GM10248 (cell line): Measurements from ENCODE around the gene USP10.

ENCODE experiments used
- CTCF ChIA-PET: fragments of 300-600 bp; sonication (Branson Sonifier 250); formaldehyde crosslinking; extraction: SDS; loops from one replicate; lab custom pipeline; 2021; ENCODE audit warnings: antibody characterized with exemption; lab: Yijun Ruan, JAX
- POLR2A ChIA-PET: fragments of 350-650 bp; sonication (Branson Sonifier 250); formaldehyde crosslinking; extraction: SDS; loops from one replicate; lab custom pipeline; 2020; ENCODE audit warnings: antibody characterized with exemption; lab: Yijun Ruan, JAX
- DNase-seq: peaks from one replicate; pipeline ENCODE4 v3.0.0; 2012; ENCODE audit errors: extremely low spot score
- TF ChIP-seq, protein P1 (sequence below): IDR thresholded peaks from 2 replicates; pipeline ENCODE4 v1.5.1; 2012; ENCODE audit warnings: mild to moderate bottlenecking, low read depth; ENCODE audit errors: extremely low read depth, missing control alignments, control extremely low read depth

USP10 gene

DNA sequence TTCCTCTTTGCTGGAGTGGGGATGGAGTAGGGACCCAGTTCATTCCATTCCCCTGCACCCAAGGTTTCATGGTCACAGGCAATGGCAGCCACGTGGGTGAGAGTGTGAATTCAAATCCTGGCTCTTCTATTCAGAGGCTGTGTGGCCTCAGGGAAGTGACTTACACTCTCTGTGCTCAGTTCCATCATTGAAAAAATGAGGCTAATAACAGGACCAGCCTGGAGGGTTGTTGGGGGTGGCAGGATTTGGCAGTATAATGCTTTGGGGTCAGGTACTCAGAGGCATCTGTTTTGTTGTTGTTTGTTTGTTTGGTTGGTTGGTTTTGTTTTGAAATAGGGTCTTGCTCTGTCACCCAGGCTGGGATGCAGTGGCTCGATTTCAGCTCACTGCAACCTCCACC, 117.8 kb downstream of the USP10 start:
- ChIA-PET POLR2A (no interaction called here), CTCF (no interaction called here)
- no peak for DNase-seq
- TF ChIP-seq, protein P1, sequence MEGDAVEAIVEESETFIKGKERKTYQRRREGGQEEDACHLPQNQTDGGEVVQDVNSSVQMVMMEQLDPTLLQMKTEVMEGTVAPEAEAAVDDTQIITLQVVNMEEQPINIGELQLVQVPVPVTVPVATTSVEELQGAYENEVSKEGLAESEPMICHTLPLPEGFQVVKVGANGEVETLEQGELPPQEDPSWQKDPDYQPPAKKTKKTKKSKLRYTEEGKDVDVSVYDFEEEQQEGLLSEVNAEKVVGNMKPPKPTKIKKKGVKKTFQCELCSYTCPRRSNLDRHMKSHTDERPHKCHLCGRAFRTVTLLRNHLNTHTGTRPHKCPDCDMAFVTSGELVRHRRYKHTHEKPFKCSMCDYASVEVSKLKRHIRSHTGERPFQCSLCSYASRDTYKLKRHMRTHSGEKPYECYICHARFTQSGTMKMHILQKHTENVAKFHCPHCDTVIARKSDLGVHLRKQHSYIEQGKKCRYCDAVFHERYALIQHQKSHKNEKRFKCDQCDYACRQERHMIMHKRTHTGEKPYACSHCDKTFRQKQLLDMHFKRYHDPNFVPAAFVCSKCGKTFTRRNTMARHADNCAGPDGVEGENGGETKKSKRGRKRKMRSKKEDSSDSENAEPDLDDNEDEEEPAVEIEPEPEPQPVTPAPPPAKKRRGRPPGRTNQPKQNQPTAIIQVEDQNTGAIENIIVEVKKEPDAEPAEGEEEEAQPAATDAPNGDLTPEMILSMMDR, result no peak

DNA sequence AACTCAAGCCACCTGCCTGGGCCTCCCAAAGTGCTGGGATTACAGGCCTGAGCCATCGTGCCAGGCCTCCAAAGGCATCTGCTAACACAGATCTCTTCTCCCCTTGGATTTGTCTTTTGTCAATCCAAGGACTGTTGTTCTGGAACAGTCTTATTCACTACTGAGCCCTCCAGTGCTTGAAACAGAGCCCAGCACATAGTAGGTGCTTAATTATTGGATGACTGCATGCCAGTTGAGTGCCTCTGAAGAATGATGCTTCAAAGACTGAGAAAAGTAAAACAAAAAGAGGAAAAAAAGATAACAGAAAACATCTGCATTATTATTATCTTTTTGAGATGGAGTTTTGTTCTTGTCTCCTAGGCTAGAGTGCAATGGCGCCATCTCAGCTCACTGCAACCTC, 118.3 kb downstream of the USP10 start:
- ChIA-PET POLR2A (no interaction called here), CTCF (interaction anchor here (0.9 kb wide), 1 partner anchor 79 kb away, joined by 3 read pairs; no protein-coding TSS in a partner anchor)
- TF ChIP-seq, protein P1, result no peak
- no peak for DNase-seq

DNA sequence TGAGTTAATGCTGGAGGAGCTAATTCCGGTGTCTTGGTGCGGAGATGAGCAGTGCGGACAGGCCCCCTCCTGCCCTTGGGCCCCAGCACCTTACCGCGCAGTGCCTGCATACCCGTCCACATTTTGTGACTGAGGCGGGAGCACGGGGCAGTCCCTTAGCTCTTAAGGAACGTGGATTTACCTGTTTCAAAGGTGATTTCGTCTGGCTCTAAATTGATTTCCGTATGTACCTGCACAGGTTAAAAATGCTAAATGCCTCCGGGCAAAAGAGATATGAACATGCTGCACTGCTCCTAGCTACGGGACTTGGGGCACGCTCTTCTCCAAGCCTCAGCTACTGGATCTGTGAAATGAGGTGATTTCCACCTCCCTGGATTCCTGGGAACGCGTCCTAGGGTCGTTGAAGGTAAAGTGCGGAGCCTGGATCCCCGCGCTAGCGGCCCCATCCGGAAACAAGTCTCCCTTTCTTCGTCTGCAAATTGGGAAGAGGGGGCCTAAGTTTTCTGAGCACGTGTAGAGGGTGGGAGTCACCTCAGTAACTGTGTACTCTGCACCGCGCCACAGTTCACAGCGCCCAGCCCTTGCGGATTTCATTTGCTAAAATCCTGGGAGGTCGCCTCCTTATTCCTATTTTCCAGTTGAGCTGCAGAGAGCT, 119.3 kb downstream of the USP10 start:
- no peak for DNase-seq
- POLR2A ChIA-PET, result no interaction called here
- CTCF ChIA-PET, result interaction anchor here (0.9 to 1.6 kb wide), 2 partner anchors 20 to 80 kb away, joined by 3 to 5 read pairs; no protein-coding TSS in a partner anchor
- TF ChIP-seq, protein P1, result no peak

DNA sequence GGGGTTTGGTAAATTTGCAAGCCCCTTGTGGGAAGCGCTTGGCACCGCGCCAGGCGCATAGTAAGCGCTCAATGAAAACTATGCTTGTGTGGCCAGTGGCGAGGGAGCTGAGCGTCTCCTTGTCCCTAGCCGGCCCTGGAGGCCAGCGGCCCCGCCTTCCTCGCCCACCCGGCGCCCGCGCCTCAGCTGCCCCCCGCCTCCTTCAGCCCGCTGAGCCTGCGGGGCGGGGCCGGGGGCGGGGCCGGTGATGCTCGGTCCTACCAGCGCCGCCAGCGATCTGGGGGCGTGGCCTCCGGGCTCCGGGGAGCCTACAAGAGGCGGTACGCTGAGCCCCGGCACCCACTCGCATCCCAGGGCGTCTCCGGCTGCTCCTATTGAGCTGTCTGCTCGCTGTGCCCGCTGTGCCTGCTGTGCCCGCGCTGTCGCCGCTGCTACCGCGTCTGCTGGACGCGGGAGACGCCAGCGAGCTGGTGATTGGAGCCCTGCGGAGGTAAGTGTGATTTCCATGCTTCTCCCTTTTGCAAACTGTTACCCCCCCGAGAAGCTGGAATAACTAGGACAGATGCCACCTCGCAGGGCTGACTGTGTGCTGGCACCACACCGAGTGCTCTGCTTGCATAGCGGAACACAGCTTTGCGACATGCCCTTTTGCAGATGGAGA, 120.0 kb downstream of the USP10 start, which contains the start of gene CRISPLD2:
CRISPLD2 (plus strand) TSS at position 342 of the 661 bp plus-strand sequence. CDS start 18,511 bp downstream, outside the sequence.
- DNase-seq, result peak; percentile 82
- TF ChIP-seq, protein P1, result no peak
- POLR2A ChIA-PET, result no interaction called here
- CTCF ChIA-PET, result interaction anchor here (1.2 to 1.6 kb wide), 2 partner anchors 19 to 105 kb away, joined by 3 to 5 read pairs; no protein-coding TSS in a partner anchor

DNA sequence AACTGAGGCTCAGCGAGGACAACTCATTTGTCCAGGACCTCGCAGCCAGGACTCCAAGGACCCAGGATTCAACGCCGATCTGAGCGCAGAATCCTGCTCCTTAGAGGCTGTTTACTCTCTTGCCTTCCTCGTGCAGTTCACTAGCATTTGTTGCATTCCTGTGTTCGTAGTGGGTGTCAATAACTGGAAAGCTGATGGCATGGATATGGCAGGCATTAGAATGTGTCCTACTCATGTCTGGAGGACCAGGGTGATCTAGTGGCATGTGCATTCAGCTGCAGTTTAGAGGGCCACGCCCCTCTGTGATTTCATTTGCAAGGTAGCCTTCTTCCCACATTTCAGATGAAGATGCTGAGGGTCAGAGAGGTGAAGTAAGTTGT, 120.5 kb downstream of the USP10 start:
- CTCF ChIA-PET, result interaction anchor here (1.2 to 1.6 kb wide), 2 partner anchors 18 to 105 kb away, joined by 3 to 5 read pairs; no protein-coding TSS in a partner anchor

DNA sequence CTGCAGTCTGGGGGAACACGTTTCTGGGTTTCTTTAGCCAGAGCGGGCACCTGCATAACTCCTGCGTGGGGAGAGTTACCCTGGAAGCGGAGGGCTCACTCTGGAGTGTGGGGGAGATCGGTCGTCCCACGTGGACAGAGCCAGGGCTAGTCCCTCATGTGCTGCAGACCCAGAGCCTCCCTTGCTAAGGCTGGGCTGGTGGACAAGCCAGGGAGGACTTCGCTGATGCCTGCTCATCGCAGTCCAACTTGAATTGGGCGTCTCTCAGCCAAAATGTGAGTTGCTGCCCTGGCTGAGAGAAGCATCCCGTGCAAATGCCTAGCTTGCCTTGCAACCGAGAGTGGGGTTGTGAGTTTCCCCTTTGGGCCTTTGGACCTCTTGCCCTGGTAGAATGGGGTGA, 121.0 kb downstream of the USP10 start:
- TF ChIP-seq, protein P1, result no peak
- no peak for DNase-seq
- POLR2A ChIA-PET, result no interaction called here
- CTCF ChIA-PET, result interaction anchor here (1.2 to 1.6 kb wide), 2 partner anchors 18 to 104 kb away, joined by 3 to 5 read pairs; no protein-coding TSS in a partner anchor

More for the DNA sequence above, 120.5 kb downstream of the USP10 start:
- POLR2A ChIA-PET, result no interaction called here
- TF ChIP-seq, protein P1, result no peak
- DNase-seq, result no peak
